Motor neuron (in vitro differentiated cells): ENCODE measurements around the gene RBMS3. TPM values are rescaled to one million over a fixed set of nuclear protein-coding genes. Genes with fewer than 3 reads are reported as not detected.
"Not testable (repeated sequence)": the region's sequence is repeated elsewhere in the genome, so short reads cannot be mapped to it uniquely, and the experiment has no call there.

ENCODE experiments used
- ATAC-seq, 8 experiments: fragments of 200-7000 bp; cut with Tn5 transposase; replicated peaks in 6 of 8; 2 replicates each; pipeline ENCODE4 v1.8.0; 2021; ENCODE audit warnings: mild to moderate bottlenecking in 8 of 8, moderate library complexity in 8 of 8
- H3K27ac ChIP-seq, 2 donors: fragments of 250-450 bp; sonication (Bioruptor Pico); 2 replicates each; pipeline ENCODE4 v1.9.0; 2021; ENCODE audit warnings: antibody characterized with exemption in 2 of 2, mild to moderate bottlenecking in 2 of 2, moderate library complexity in 1 of 2
- H3K4me1 ChIP-seq, 2 donors: fragments of 250-450 bp; sonication (Bioruptor Pico); replicated peaks in 1 of 2; 2 replicates each; pipeline ENCODE4 v1.6.1; 2021; ENCODE audit warnings: antibody characterized with exemption in 2 of 2, mild to moderate bottlenecking in 2 of 2, moderate library complexity in 1 of 2
- H3K4me3 ChIP-seq, 5 donors: fragments of 250-450 bp; sonication (Bioruptor Pico); 2 replicates each; pipeline ENCODE4 v1.9.0; 2021; ENCODE audit warnings: antibody characterized with exemption in 5 of 5, mild to moderate bottlenecking in 5 of 5, moderate library complexity in 4 of 5
- WGBS, 10 experiments: fragments of 450-650 bp; shearing (Covaris generic); methylation state at CpG; one replicate each; pipeline ENCODE4 v1.0.0; 2022; 5-methylcytosine and 5-hydroxymethylcytosine counted together
- in situ Hi-C, 9 experiments: fragments of 400-800 bp; cut with MboI; loops; one replicate each; pipeline ENCODE4 v1.15.0; 2021; ENCODE audit warnings: low sequenced_read_pairs in 9 of 9, low pct_unique_long_range_greater_than_20kb in 2 of 9; ENCODE audit not compliant: unreplicated experiment in 9 of 9
- total RNA-seq, 8 experiments: library from RNA; unstranded; fragments of 300-600 nt; gene quantifications; 2 replicates each; pipeline versions ENCODE4 v1.2.3 to v1.2.4, GENCODE V29; 2022

RBMS3 gene
- total RNA-seq, 8 experiments from 2014 or later = 11.0 to 63.7 (median 16.7) TPM

DNA sequence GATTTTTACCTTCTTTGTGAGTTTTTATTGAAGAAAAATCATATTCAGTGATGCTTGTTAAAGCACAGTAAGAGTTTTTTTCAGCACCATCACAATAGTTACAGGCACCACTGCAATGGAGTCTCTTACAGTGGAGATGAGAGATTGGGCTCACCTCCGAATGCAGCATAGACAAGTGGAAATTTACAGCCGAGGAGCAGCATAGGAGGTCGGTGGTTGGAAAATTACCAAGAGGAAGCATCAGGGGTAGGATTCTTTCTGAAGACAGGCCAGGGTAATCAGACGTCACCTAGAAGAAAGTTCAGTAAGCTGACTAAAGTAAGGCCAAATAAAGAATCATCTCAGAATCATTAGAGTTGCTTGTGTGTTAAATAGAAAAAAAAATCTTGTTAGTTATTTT is 491.6 kb downstream of the RBMS3 start:
- ATAC-seq = no peak
- no peak overlapping the region for H3K27ac ChIP-seq
- 80 to 98% (median 90%) methylated on average over 3 to 4 of the region's 4 CpGs; no CpG with 5 or more reads in 3 of the 10 experiments for WGBS, 10 experiments
- no peaks in the 10 kb centered on the region for H3K4me1 ChIP-seq
- in situ Hi-C loops = loop anchor here in 1 of 9 experiments (25.0 kb wide), 1 partner anchor 485 kb away; the partner anchor contains the start of gene RBMS3
- no peak overlapping the region for H3K4me3 ChIP-seq

DNA sequence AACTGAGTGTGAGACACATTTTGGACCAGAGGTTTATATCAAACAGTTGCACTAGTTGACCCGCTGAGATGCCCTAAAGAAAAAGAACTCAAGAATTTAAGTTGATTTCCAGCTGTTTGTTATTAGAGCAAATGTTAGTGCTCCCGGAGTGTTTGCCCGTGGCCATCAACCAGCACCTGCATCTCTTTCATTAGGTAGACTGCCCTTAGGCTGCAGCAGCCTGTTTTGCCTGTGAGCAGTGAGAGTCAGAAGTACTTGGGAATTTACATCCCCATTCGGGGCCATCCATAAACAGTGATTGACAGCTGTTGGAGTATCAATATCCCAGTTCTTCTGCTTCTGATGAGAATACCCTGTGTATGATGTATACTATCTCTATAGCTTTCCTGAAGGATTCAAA is 492.6 kb downstream of the RBMS3 start:
- WGBS, 10 experiments = 40 to 100% (median 89%) methylated on average over 1 to 4 of the region's 4 CpGs; no CpG with 5 or more reads in 2 of the 10 experiments
- in situ Hi-C loops = loop anchor here in 1 of 9 experiments (25.0 kb wide), 1 partner anchor 486 kb away; the partner anchor contains the start of gene RBMS3
- no peak overlapping the region for H3K27ac ChIP-seq
- H3K4me1 ChIP-seq = no peaks in the 10 kb centered on the region
- no peak for ATAC-seq
- no peak overlapping the region for H3K4me3 ChIP-seq

DNA sequence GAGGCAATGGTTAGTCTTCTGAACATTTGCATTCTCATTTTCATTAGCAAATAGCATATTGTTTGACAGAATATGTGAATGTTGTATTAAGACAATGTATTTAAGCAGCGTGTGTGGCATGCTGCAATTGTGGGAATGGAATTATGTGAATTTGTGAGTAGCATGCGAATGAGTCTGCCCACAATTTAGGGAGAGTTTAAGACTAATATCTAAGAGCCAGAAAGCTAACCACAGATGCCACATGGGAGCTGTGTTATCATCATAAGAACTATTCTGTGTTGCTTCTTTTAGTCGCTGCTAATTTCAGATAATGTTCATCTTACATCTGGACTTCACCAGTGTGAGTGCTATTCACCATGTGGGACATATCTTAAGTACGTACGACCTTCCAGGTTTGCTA is 494.5 kb downstream of the RBMS3 start:
- in situ Hi-C loops = no loop called here
- Histone ChIP-seq H3K4me3 (no peak overlapping the region), H3K27ac (no peak overlapping the region), H3K4me1 (no peaks in the 10 kb centered on the region)
- peak in 3 of 8 experiments; percentile 56 to 65 (median 60) for ATAC-seq
- WGBS, 10 experiments = 14 to 100% (median 93%) methylated on average over 1 to 5 of the region's 5 CpGs

DNA sequence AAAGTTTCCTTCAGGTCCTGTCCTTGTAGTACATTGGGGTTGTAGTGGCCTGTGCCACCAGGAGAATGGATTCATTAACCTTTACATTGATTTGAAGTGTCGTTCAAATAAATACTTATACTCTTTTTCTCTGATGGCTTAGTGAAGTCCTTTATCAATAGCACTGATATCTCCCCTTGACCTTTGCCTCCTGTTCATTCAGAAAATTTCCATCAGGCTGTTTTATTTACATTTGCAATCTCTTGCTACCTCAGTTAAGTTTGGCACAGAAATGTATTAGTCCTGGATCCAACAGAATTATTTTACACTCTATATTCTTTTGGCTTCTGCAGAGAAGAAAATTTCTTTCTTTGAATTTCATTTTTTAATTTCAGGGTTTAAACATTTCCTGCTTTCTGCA is 497.0 kb downstream of the RBMS3 start:
- in situ Hi-C loops = no loop called here
- H3K27ac ChIP-seq = no peak overlapping the region
- no peaks in the 10 kb centered on the region for H3K4me1 ChIP-seq
- 60 to 100% (median 79%) methylated on average over 1 of the region's 1 CpG; no CpG with 5 or more reads in 2 of the 10 experiments for WGBS, 10 experiments
- H3K4me3 ChIP-seq = no peak overlapping the region
- no peak for ATAC-seq

DNA sequence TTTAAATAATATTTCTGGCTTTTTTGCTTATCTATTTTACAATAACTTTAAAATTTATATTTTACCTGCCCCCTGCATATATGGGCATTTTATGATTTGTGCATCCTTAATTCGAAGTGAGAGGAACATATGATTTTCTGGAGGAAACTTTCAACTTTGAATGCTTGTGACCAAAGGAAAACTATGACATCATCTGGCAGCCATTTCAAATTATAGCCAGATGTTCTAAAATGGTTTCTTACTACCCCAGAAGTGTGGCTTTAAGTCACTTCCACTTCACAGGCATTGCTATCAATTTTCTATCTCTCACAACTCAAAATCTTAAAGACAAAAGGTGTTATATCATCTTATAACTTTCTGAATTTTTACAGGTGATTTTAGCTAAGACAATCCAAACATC is 508.8 kb downstream of the RBMS3 start:
- Histone ChIP-seq H3K4me1 (no peaks in the 10 kb centered on the region), H3K4me3 (no peak overlapping the region), H3K27ac (no peak overlapping the region)
- in situ Hi-C loops = no loop called here
- WGBS, 10 experiments = 0 to 100% (median 66%) methylated on average over 1 of the region's 1 CpG; no CpG with 5 or more reads in 2 of the 10 experiments
- ATAC-seq = no peak

DNA sequence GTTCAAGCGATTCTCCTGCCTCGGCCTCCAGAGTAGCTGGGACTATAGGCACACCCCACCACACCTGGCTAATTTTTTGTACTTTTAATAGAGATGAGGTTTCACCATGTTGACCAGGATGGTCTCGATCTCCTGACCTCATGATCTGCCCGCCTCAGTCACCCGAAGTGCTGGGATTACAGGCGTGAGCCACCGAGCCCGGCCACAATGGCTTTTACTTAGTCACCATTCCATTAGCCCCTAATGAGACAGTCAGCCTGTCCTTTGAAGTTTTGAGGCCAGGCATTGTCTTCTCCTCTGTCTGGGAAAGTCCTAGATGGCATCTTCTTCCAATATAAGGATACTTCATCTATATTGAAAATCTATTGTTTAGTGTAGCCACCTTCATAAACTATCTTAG is 515.9 kb downstream of the RBMS3 start:
- in situ Hi-C loops = no loop called here
- no peak overlapping the region for H3K27ac ChIP-seq
- no peak overlapping the region for H3K4me3 ChIP-seq
- no peak for ATAC-seq
- no peaks in the 10 kb centered on the region for H3K4me1 ChIP-seq
- 82 to 100% (median 95%) methylated on average over 1 to 7 of the region's 8 CpGs; no CpG with 5 or more reads in 2 of the 10 experiments for WGBS, 10 experiments

DNA sequence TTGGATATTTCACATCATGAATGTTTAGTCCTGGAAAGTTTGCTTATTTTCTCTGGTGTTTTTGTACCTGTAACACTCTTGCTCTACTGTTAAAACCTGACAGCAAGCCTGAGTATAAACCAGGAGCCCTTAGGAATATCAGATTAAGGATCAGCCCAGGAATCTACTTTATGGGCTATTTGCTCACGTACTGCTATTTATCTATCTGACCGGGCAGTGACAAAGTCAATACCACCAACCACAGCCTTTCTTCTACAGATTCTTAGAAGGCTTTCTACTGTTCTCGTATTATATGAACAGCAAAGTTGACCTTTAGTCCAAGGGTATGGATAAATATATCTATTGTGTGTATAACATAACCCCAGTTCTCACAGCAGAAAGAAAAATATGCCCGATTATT is 521.2 kb downstream of the RBMS3 start:
- 79 to 100% (median 93%) methylated on average over 1 to 4 of the region's 4 CpGs for WGBS, 10 experiments
- Histone ChIP-seq H3K4me3 (no peak overlapping the region), H3K27ac (no peak overlapping the region), H3K4me1 (no peaks in the 10 kb centered on the region)
- ATAC-seq = no peak
- in situ Hi-C loops = no loop called here

DNA sequence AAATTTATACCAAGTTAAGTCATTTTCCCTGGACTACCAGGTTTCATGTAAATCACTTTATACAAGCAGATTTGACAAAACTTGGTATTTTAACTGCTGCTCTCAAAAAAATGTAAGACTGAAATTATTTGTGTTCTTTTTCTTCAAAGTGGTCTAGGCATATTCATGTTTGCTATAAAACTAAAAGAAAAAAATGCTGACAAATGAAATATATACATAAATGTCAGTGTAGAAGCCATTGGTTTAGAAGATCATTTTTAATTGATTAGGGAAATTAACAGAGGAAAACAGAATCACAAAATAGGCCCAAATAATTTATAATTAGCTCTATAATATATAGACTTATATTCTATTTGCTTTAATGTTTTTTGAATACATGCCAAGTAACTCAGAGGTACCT is 523.2 kb downstream of the RBMS3 start:
- no peak overlapping the region for H3K4me3 ChIP-seq
- no peak overlapping the region for H3K27ac ChIP-seq
- in situ Hi-C loops = no loop called here
- no peak for ATAC-seq
- H3K4me1 ChIP-seq = peaks cover 0 to 13% of the 10 kb centered on the region in 2 donors

DNA sequence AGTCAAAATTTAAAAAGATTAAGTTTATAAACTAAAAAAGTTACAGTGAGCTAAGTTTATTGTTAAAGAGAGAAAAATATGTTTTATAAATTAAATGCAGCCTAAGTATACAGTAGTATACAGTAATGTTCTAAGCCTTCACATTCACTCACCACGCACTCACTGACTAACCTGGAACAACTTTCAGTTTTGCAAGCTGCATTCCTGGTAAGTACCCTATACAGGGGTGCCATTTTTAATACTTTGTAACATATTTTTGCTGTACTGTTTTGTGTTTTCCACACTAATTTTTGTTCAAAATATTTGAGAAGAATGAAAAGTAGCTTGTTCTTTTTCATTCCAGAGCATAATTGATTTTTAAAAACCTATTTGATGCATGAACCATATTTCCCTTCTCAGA is 524.9 kb downstream of the RBMS3 start:
- no peak overlapping the region for H3K4me3 ChIP-seq
- ATAC-seq = no peak
- in situ Hi-C loops = no loop called here
- H3K27ac ChIP-seq = no peak overlapping the region
- WGBS, 10 experiments = 0 to 100% (median 50%) methylated on average over 1 of the region's 1 CpG; no CpG with 5 or more reads in 1 of the 10 experiments
- peaks cover 0 to 13% of the 10 kb centered on the region in 2 donors for H3K4me1 ChIP-seq

DNA sequence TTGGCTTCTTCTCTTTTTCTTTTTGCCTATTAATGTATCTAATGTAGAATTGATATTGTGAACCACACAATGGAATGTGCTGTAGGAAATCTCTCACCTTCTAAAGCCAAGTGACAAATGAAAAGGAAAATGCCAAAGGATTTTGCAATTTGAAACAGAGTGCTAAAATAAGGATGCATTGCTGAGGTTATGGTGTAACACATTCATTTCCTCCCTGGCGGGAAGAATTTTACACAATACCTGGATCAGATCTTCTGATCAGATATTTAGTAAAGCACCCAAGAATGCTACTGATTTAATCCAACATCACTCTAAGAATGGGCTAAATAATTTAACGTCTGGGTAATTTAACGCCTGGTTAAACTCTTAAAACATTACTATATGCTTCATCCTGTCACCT is 527.5 kb downstream of the RBMS3 start:
- peaks cover 0 to 13% of the 10 kb centered on the region in 2 donors for H3K4me1 ChIP-seq
- in situ Hi-C loops, H3K4me3 ChIP-seq, ATAC-seq, H3K27ac ChIP-seq: not testable (repeated sequence)
- 65 to 100% (median 83%) methylated on average over 1 to 3 of the region's 3 CpGs; no CpG with 5 or more reads in 1 of the 10 experiments for WGBS, 10 experiments

DNA sequence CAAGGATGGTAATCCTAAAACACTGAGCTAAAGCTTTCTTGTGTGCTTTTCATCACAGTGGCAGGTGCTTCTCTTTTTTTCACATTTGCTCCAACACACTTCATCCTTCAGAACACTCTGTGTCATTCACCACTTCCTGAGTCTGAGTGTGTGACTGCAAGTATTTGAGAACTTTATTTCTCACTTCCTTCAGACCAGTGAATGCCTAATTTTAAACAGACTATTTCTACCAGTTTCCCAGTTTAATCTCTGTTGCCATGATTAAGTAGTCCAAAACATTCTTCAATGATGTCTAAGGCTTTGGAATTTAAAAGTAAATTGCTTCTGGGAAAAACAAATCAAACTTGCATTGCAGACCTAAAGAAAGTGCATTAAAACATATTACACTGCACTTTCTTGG is 541.2 kb downstream of the RBMS3 start:
- H3K27ac ChIP-seq = no peak overlapping the region
- in situ Hi-C loops = no loop called here
- H3K4me1 ChIP-seq = no peaks in the 10 kb centered on the region
- H3K4me3 ChIP-seq = no peak overlapping the region
- no peak for ATAC-seq

DNA sequence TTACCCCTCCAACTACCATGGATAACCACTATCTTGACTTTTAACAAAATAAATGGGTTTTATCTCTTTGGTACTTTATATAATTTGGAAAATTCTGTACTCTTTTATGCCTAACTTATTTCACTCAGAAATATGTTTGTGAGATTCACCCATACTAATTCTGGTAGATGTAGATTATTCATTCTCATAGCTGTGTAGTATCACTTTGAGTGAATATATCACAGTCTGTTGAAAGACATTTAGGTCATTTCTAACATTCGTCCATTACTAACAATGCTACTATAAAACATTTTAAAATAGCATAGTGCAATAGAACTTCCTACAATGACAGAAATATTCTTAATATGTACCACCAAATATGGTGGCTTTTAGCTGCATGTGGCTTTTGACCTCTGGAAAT is 542.4 kb downstream of the RBMS3 start:
- in situ Hi-C loops = no loop called here

DNA sequence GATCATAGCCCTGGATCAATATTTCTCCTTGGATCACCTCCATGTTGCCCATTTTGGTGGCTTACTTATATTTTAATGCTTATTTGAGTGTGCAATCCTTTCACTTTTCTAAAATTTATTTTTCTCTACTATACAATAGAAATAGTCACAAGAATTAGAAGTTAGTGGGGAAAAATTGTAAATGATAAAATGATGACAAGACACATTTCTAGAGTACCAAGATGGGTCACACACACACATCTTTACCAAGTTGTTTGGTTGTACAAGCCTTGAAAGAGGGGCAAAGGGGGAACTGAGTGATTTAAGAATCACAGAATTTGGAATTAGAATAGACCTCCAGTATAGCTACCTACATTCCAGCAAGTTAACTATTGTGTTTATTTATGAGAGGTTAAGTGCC is 545.8 kb downstream of the RBMS3 start:
- in situ Hi-C loops = no loop called here
- H3K4me3 ChIP-seq = no peak overlapping the region
- ATAC-seq = no peak

More for the DNA sequence above, 542.4 kb downstream of the RBMS3 start:
- no peak for ATAC-seq
- 75 to 100% (median 94%) methylated on average over 1 of the region's 1 CpG; no CpG with 5 or more reads in 2 of the 10 experiments for WGBS, 10 experiments
- Histone ChIP-seq H3K4me1 (no peaks in the 10 kb centered on the region), H3K4me3 (no peak overlapping the region), H3K27ac (no peak overlapping the region)

DNA sequence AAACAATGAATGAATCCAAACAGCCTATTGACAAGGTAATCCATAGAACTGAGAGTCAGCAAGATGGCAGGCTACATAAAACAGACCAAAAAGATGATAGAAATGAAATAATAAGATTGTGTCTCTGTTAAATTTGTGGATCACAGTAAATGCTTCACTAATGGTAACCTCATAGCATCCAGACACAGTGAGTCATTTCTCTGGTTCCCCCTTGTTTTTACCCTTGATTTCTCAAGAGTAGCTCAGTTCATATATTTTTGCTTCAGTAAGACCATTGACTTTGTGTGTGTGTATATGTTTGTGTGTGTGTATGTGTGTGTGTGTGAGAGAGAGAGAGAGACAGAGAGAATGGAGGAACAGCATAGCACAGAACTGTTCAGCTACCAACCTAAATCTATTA is 546.9 kb downstream of the RBMS3 start:
- Histone ChIP-seq H3K4me1 (no peaks in the 10 kb centered on the region), H3K4me3 (no peak overlapping the region), H3K27ac (no peak overlapping the region)
- in situ Hi-C loops = no loop called here
- ATAC-seq = no peak

More for the DNA sequence above, 545.8 kb downstream of the RBMS3 start:
- Histone ChIP-seq H3K4me1 (no peaks in the 10 kb centered on the region), H3K27ac (no peak overlapping the region)
